DMS79 treated with DMSO at 0.1 percent for 48 hours (cell line): Measurements from ENCODE around the gene MOB1A.
"Not testable (repeated sequence)": the region's sequence is repeated elsewhere in the genome, so short reads cannot be mapped to it uniquely, and the experiment has no call there.

Experiments used
- DNase-seq: peaks from one replicate; lab custom pipeline; 2025; lab: John Stamatoyannopoulos, UW

MOB1A gene

DNA sequence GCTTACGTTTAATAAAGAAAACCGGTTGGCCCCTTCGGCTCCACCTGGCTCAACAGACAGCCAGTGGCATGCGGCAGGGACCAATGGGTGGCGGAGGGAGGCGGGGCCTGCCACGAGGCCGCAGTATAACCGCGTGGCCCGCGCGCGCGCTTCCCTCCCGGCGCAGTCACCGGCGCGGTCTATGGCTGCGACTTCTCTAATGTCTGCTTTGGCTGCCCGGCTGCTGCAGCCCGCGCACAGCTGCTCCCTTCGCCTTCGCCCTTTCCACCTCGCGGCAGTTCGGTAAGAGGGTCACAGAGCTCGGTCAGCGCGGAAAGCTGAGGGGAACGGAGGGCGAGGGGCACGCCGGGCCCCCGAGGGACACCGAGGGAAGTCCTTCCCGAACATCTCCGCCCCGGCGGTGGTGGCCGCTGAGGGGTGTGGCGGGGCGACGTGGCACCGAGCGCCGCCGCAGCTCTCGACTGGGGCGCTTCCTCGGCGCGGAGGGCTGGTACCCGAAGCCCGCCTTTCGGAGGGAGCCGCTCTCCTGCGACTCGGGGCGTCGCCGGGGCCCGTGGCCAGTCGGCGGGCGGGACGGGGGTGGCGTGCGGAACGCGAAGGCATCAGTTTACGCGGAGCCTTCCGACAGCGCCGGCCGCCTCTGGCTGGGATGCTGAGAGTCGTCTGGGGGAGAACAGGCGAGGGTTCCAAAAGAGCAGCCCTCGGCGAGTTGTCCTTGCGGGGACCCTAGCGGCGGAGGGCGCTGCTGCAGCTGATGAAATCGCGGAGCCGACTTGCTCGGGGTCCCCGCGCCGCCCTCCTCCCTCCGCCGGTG, 20.0 kb upstream of the MOB1A start, which contains the start of gene MTHFD2:
TSS of gene MTHFD2 (plus strand) at position 155 of the 814 bp plus-strand sequence. CDS start at position 182, 27 bp downstream.
- peak; percentile 92 for DNase-seq

DNA sequence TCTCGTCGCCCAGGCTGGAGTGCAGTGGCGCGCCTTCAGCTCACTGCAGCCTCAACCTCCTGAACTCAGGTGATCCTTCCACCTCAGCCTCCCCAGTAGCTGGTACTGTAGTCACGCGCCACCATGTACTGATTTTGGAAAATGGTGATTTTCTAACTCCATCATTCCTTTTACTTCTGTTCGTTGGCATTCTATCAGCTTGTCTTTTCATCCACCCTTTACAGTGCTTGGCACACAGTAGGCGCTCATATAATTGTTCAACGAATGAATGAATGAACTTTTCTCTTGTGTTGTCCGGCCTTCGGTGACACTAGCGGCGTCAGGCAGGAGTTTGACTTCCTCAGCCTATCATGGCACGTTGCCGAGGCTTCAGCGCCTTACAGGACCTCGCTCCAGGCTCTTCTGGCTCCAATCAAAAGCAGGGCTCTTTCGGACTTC, 19.4 kb upstream of the MOB1A start:
- no peak for DNase-seq

DNA sequence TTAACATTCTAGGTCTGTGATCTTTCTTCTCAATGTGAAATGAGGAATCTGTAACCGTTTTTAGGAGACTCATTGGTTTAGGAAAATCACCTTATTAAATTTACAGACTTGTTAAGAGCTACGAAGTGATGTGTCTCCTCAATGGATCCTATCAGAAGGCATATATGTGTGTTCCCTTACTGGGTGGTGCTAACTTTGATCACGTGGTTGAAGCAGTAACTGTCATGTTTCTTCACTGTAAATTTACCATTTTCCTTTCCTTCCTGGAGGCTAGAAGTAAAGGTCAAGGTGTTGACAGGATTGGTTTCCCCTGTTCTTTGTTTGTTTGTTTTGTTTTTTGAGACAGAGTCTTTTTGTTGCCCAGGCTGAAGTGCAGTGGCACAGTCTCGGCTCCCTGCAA, 18.4 kb upstream of the MOB1A start:
- no peak for DNase-seq

DNA sequence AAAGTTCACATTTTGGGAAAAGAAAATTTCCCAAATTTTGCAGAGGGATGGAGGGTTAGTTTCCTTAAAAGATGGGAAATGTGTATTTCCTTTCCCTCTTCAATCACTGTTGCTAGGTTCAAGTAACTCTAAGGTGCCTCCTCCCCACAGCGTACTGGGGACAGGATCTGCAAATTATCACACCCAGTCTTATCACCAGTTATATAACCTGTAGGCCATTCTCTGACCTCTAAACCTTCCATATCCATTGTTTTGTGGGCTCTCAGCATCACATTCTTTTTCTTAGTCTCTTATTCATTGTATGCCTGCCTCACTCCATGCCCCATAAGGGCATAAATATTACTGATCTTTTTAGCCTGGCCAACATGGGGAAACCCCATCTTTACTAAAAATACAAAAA, 16.1 kb upstream of the MOB1A start:
- no peak for DNase-seq

DNA sequence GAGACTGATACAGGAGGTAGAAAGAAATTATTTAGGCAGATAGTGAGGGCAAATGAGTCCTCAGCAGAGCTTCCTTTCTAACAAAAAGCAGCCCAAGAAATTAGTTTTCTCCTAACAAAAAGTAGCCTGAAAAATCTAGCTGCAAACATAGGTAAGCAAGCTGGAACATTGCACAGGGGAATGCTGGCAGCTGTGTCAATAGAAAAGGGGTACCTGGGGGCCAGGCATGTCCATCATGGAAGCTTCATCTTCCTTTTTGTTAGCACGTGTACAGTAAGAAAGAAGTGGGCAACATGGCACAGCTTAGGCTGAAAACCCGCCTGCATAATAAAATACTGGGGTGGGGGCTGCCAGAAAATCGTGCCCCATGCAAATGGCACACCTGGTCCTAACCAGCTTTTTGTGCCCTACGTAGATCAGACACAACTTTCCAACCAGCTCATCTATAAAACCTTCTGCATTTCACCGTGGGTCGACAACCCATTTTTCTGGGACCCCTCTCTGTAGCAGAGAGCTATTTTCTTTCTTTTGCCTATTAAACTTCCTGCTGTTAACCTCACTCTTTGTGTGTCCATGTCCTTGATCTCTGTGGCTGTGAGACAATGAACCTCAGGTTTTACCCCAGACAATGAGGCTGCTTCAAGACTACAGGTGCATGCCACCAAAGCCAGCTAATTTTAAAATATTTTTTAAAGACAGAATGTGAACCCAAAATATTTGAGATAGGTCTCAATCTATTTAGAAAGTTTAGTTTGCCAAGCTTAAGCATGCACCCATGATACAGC, 13.1 kb upstream of the MOB1A start:
- no peak for DNase-seq

DNA sequence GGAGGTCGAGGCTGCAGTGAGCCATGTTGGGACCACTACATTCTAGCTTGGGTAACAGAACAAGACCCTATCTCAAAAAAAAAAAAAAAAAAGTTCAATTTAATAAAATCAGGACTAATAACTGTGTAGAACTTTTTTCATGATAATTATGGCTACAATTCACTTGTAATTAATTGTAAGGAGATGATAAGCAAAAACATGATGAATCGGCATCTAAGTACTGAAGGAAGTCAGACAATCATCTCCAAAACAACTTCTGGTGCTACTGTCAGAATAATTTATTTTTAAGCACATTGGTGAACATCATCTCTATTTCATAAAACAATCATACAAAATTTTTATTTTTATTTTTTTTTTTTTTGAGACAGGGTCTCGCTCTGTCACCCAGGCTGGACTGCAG, 10.0 kb upstream of the MOB1A start:
- DNase-seq = no peak

DNA sequence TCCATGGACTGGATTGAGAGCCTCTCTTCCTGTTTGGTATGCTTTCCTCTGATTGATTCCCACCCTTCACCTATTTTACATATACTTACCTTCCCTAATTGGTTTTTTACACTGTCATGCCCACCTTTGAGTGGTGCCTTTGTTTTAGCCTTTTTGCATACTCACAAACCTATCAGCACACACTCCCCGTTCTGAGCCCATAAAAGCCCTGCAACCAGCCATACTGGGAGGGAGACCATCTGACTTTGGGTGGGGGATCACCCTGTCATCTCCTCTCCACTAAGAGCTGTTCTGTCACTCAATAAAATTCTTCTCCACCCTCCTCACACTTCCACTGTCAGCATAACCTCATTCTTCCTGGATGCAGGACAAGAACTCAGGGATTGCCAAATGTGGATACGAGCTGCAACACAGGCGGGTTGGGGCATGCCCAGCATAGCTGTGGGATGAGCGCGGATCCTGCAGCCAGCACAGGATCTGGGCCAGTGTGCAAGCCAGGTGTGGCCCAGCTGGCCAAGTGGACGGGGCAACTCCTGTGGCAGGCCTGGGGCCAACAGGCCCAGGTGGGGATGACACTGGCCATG, 9.4 kb upstream of the MOB1A start:
- no peak for DNase-seq

DNA sequence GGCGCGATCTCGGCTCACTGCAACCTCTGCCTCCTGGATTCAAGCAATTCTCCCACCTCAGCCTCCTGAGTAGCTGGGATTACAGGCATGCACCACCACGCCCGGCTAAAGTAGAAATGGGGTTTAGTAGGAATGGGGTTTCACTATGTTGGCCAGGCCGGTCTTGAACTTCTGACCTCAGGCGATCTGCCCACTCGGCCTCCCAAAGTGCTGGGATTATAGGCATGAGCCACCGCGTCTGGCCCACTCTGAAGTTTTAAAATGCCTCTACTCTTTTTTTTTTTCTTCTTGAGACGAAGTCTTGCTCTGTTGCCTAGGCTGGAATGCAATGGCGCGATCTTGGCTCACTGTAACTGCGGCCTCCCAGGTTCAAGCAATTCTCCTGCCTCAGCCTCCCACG, 8.0 kb upstream of the MOB1A start:
- not testable (repeated sequence) for DNase-seq

DNA sequence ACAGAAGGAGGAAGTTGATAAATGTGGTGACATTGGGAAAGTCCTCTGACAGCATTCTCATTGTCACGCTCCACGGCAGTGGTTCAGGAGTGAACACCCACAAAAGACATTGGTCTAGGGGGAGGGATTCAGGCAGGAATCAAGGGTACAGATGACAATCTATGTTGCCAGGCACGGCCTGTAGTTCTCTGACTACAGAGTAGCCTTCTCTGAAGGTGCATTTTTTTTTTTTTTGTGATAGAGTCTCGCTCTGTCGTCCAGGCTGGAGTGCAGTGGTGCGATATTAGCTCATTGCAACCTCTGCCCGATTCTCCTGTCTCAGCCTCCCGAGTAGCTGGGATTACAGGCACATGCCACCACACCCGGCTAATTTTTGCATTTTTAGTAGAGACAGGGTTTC, 7.4 kb upstream of the MOB1A start:
- no peak for DNase-seq

DNA sequence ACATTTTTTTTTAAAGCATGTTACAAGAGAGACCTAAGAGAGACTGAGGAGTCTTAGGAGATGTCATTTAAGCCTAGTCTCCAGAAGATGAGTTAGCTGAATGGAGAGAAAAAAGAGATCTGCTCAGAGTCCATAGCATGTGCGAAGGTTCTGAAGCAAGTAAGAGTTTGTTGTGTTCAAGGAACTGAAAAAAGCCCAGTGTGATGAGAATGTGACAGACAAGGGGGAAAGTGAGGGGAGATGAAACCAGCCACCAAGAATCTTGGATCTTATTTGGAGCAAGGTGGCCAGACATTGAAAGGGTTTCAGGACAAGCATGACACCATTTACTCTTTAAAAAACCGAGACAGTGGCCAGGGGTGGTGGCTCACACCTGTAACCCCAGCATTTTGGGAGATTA, 5.2 kb upstream of the MOB1A start:
- no peak for DNase-seq

DNA sequence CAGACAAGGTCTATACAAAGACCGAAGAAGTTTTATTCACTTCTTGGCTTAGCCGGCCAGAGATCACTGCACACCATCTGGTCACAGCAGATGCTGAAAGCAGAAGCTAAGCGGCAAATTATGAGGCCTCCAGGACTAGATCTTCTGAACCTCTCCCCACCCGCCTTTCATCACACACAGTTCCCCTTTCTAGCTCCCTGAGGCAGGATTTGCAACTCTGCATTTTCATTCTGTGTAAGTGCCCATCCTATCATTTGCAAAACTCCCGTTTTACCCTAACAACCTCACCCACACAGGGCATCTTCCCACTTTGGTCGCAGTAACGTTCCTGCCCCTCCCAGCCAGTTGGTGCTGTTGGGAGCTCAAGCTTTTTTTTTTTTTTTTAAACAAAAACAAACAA, 3.1 kb upstream of the MOB1A start:
- no peak for DNase-seq

DNA sequence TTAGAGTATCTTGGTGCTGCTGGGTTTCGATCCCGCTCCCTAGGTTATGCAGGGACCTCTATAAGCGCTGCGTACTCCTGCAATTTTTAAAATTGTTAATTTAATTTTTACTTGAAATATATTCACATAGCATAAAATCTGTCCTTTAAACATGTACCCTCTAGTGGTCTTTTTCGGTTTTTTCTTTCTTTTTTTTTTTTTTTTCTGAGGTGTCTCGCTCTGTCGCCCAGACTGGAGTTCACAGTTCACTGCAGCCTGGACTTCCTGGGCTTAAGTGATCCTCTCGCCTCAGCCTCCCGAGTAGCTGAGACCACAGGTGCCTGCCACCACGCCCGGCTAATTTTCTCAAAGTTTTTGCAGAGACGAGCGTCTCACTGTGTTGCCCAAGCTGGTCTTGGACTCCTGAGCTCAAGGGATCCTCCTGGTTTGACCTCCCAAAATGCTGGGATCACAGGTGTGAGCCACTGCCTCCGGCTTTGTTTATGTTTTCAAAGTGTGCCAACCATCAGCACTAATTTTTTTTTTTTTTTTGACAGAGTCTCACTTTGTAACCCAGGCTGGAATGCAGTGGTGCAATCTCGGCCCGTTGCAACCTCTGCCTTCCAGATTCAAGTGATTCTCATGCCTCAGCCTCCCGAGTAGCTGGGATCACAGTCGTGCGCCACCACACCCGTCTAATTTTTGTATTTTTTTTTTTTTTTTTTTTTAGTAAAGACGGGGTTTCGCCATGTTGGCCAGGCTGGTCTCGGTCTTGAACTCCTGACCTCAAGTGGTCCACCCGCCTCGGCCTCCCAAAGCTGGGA, 585 bp upstream of the MOB1A start:
- no peak for DNase-seq

DNA sequence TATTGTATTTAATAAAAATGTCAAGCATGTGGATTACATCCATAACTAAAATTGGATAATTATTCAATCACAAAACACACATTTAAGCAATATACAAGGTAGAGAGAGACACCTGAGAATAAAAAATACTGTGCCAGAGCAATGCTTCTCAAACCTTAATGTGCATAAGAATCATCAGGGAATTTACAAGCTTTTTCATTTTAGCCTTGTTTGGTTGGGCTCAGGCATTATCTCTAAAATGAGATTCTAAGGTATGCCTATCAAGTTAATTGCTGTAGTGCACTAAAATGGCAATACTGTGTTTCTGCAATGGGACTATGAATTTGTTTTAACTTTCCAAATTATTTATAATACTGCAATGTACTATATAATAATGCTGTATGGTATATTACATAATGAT, 983 bp downstream of the MOB1A start:
- DNase-seq = no peak

DNA sequence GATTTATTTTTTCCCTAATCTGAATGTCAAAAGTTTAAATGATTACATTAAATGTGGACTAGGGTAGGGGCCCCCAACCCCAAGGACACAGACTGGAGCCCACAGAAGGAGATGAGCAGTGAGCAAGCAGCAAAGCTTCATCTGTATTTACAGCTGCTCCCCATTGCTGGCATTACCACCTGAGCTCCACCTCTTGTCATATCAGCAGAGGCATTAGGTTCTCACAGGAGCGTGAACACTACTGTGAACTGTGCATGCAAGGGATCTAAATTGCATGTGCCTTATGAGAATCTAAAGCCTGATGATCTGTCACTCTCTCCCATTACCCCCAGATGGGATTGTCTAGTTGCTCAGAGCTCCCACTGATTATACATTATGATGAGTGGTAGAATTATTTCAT, 3.8 kb downstream of the MOB1A start:
- no peak for DNase-seq

DNA sequence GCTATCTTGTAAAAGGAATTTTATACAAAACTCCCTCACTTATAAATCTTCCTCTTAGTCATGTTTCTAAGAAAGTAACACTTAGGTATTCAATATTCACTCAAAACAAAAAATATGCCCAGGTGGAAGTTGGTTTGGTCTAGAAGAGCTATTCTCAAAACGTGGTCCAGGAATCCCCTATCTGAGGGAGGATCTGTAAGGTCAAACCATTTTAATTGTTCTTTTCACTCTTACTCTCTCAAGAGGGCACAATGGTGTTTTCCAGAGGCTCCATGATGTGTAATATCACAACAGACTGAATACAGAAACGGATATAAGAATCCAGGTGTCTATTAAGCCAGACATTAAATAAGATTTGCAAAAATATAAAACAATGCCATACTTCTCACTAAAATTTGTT, 9.9 kb downstream of the MOB1A start:
- no peak for DNase-seq

DNA sequence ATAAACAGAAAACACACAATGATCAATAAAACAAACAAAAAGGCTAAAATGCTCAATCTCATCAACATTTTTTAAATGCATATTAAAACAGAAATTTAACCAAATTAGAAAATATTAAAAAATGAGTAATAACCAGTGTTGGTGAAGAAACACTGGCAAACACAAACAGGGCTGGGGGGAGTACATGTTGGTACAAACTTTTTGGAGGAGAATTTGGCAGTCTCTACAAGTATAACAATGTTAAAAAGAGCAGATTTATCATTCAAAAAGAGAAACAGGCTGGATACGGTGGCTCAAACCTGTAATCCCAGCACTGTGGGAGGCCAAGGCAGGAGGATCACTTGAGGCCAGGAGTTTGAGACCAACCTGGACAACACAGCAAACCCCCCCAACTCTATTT, 13.9 kb downstream of the MOB1A start:
- DNase-seq = no peak

DNA sequence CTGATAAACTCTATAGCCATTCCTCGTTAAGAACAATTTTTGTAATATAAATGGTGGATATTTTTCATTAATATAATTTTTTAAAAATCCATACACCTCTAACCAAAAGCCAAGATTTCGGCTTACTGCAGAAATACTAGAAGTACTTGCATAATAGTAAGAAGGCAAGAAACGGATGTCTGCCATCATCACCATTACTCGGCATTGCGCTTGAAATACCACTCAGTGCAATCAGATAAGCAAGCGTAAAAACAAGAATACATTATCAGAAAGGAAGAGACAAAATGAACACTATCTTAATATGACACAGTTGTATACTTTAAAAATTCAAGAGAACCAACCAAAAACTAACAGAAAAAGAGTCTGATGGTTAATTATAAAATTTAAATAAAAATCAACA, 15.7 kb downstream of the MOB1A start:
- DNase-seq = no peak

DNA sequence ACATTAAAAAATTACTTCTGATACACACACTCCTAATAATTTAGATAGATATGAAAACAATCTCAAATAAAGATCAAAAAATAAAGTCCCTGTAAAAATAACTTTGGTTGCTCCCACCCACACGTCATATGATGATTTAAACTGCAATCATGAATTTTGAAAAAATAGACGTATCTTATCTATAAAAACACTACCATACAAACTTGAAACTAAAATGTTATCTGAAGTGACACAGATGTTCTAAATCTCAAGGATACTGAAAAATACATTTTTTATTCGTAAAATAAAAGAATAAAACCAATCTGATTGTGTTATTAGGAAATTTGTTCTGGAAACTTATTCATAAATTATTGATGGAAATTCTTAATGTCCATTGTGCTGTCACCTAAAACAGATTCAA, 22.8 kb downstream of the MOB1A start:
- no peak for DNase-seq

DNA sequence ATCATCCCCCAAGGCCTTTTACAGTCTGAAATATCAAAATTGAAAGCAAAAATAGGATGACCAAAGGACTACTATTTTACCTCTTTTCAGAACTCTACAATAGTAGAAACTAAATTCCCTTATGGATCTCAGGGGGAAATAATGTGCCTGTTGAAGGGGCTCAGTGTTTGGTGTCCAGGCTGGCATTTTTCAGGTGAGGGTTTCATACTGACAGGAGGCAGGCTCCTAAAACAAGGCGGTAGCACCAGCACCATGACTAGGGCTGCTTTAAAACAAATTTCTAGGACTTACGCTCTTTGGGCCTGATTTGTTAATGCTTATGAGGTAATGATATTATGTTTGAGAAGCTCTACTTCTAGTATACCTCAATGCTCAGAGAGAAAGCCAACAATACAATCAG, 25.7 kb downstream of the MOB1A start:
- no peak for DNase-seq

DNA sequence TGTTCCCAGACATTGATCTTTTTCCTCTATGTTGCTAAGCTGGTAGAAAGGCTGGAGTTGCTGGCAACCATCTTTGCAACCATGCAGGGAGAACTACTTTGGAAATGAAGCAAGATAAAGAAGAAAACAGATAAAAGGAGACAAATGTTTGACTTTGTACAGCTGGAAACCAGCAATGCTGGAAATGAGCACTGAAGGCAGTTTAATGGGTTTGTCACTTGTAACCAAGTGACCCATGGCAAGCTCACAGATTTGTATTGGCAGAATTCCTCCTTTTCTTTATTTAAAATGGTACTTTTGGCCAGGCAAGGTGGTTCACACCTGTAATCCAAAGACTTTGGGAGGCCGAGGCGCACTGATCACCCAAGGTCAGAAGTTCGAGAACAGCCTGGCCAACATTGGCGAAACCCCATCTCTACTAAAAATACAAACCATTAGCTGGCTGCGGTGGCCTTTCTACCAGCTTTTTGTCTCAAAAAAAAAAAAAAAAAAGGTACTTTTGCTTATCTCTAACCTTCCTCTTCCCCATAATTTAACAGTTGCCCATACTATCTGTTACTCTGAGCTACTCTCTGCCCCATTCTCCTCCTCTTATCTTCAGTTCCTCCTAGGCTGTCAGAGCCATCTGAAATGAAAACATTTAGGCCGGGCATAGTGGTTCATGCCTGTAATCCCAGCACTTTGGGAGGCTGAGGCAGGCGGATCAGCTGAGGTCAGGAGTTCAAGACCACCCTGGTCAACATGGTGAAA, 28.9 kb downstream of the MOB1A start:
- DNase-seq = no peak

DNA sequence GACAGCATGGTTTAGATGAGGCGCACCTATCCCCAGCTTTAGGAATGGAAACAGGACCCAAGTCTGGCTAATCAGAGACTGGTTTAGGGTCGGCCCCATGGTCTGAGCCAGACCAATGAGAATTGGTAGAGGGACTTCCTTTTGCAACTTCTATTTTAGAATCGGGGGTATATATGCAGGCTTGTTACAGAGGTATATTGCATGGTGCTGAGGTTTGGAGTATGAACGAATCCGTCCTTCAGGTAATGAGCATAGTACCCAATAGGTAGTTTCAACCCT, 29.5 kb downstream of the MOB1A start:
- no peak for DNase-seq
